HT-29 (cell line): Measurements from ENCODE around the gene CNTN4. TPM values are rescaled to one million over a fixed set of nuclear protein-coding genes. Genes with fewer than 3 reads are reported as not detected.

ENCODE experiments used
- DNase-seq: peaks from one replicate; pipeline ENCODE4 v3.0.0-alpha.2; 2015; ENCODE audit warnings: low spot score
- total RNA-seq: library from RNA; depleted of rRNA; stranded (reverse); fragments of >200 nt; shearing (Covaris generic); gene quantifications from 2 replicates; pipeline ENCODE4 v1.2.3, GENCODE V29; 2014

CNTN4 gene
- total RNA-seq, 1 experiment from 2014 or later, result not detected

DNA sequence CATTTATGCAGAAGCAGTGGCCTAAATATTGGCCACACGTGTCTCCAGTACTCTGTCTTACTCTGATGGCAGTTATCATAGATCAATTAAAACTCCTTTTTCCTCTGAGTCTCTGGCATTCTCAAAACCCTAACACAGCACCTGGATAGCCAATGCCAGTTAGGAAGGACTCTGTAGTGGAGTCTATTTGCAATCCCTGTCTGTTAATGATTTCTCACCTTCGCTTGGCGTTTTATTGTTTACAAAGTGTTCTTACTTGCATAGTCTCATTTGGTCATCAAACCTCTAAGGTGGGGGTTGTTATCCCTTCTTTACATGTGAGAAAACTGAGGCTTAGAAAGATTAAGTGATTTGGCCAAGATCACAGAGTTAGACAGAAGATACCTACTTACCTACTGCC is 752.7 kb downstream of the CNTN4 start:
- DNase-seq, result no peak

DNA sequence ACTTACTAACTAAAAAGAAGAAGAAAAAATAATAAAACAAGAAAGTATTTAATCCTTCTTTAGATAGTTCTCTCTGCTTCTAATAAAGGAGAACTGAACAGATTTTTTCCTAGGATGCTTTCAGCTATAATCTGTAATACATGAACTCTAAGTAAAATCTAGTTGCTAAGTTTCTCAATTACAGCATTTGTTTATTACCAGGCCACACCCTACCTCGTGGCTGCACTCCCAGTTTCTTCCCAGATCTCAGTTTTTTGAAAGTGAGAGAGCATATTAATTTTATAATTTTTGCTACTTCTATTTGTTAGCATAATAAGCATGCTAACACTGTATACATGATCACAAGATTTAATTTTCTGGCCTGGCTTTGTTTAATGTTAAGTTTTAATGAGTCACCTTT is 753.2 kb downstream of the CNTN4 start:
- DNase-seq, result no peak

GRCh38 chr3:2853651-2854050 is 755.0 kb downstream of the CNTN4 start:
- DNase-seq, result no peak

DNA sequence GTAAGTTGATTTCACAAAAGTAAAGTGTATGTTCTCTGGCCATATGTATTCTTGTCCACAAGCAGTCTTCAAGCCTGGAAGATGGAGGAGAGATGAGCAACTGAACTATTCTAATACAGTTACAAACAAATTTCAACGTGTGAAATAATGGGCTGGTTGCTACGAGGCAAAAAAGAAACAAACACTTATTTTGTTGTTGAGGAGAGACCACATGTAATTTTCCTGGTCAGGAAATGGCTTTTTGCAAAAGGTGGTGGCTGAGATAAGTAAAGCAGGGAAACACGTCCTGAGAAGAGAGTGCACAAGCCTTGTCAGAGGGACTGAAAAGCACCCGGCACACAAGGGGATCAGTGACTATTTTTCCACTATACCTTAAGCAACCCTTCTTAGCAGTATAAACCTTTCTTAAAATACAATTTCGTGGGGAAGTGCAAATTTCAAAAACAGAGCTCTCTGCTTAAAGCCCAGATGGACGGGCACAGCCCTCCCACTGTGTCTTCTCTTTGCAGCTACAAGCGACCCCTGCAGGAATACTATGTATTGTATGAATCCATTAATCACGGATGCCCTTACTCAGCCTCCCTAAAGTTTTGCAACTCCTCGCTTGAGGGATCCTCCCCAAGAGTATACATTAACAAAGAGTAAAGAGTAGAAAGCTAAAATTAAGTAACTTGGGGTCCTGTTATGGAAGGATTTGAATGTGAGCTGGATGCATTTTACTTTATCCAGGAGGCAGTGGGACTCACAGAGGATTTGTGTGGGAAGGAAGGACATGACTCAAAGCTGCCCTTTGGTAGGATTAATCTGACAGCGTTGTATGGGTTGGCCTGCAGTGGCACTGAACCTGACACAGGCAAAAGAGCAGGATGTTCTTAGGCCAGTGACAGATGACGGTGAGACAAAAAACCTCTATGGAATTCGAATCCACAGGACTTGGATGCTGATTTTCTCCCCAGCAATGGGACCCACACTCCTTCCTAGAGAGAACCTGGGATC is 757.8 kb downstream of the CNTN4 start:
- DNase-seq, result no peak

DNA sequence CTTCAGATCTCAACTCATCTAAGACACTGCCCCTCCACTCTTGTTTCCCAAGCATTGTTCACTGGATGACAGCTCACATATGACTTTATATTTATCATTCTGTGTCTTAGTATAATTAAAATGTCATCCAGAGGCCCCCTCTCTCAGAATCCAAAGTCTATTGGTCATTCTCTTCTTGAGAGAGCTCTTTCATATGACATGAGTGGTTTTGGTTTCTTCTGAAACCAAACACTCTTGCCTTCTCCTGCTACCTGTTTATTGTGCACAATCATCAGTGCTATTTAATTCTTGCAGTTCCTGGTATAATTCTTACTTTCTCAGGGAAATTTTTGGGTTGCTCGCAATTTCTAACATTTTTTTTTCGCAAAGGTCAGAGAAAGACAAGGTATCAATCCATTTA is 762.0 kb downstream of the CNTN4 start:
- DNase-seq, result no peak

DNA sequence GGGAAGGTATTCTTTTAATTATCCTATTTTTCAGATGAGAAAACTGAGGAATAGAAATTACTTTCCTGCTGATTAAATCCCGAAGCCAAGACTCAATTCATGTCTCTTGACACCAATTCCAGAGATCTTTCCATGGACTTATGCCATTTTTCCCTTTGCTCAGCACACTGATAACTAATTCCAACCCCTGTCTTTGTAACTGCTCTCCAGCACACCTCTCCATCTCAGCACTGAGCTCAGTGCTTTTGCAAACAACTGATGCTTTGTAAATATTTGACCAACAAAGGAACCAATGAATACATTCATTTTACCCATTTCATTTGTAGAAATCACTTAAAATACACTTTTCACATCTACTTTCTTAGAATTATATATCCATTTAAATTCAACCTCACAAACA is 762.5 kb downstream of the CNTN4 start:
- DNase-seq, result no peak

- DNase-seq, result no peak
Observed at GRCh38 chr3:2861920-2862319, 763.3 kb downstream of the CNTN4 start.

DNA sequence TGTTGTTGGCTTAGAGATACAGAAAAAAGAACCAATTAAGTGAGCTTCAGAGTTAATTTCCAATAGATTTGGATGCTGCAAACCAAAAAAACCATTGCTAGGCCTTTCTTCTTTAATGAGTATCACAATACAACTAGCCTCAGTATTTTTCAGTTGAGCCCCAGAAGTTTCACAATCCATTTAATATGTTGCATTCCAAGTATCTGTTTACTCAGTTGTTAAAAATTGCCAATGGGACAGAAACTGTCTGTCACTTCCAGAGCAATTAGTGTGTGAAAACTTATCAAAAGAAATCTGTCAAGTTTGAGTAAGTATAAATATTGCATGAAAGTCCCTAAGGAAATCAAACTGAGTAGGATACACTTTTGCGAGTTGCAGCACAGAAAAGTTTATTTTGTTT is 763.7 kb downstream of the CNTN4 start:
- DNase-seq, result no peak

GRCh38 chr3:2863127-2863526 is 764.5 kb downstream of the CNTN4 start:
- no peak for DNase-seq

- no peak for DNase-seq
Observed at GRCh38 chr3:2869905-2870304, 771.2 kb downstream of the CNTN4 start.

- no peak for DNase-seq
Observed at GRCh38 chr3:2870724-2871333, 772.2 kb downstream of the CNTN4 start.

DNA sequence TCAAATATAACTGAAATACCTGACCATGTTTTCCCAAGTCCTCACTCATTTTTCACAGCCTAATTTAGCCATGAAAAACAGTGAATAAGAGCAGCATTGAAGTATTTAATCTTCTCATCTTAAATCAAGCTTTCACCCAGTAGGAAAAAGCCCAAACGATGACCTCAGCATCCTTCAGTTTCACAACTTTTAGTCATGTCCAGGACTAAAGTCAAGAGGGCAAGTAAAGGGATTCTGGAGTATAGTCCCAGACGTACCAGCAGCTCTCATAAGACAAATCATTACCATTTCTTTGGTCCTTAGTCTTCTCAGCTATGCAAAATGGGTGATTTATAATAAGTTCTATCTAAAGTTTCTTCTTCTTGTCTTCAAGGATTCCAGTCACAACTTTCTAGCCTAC is 774.2 kb downstream of the CNTN4 start:
- no peak for DNase-seq

DNA sequence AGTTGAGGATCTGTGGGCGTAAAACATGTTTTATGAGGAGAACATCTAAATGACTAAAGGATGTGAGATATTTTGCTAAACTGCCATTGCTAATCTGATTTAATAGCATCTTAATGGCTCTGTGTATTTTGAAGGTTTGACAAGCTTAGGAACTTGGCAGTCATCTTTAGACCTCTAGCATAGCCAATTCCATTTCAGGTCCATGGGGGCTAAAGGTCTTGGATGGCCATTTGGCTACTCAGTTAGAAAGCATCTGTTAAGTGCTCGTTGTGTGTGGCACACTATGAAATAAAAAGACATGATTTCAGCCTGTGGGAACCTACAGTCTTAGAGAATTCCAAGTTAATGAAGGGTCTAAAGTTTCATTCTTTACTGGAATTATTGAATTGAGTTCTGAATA is 775.3 kb downstream of the CNTN4 start:
- no peak for DNase-seq

GRCh38 chr3:2875699-2876098 is 777.0 kb downstream of the CNTN4 start:
- DNase-seq, result no peak

DNA sequence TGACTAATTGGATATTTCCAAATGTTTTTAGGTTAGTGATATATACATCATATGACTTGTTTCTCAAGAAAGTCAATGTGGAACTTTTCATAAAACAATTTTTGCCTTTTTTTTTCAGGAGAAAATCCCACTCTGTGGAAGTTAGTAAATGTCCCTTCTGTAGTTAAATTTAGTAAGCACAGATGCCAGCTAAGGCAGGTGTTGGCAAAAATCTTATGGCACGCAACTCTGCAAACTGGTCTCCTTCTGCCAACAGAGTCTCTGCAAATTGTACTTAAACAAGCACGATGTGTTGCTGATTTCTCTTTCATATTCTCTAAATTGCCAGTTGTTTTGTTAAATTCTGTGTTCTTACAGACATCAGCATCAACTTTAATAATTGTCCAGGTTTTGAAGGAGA is 777.7 kb downstream of the CNTN4 start:
- DNase-seq, result no peak

DNA sequence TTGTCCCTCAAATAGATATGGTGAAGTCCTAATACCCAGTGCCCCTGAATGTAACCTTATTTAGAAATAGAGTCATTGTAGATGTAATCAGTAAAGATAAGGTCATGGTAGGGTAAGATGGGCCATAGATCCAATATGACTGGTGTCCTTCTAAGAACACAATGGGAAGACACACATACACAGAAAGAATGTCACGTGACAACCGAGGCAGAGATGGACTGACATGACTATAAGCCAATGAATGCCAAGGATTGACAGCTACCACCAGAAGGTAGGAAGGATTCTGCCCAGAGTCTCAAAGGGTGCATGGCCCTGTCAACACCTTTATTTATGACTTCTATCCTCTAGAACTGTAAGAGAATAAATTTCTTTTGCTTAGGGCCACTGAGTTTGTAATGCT is 780.4 kb downstream of the CNTN4 start:
- no peak for DNase-seq

GRCh38 chr3:2879587-2879986 is 780.9 kb downstream of the CNTN4 start:
- no peak for DNase-seq

- no peak for DNase-seq
Observed at GRCh38 chr3:2880218-2880756, 781.6 kb downstream of the CNTN4 start.

DNA sequence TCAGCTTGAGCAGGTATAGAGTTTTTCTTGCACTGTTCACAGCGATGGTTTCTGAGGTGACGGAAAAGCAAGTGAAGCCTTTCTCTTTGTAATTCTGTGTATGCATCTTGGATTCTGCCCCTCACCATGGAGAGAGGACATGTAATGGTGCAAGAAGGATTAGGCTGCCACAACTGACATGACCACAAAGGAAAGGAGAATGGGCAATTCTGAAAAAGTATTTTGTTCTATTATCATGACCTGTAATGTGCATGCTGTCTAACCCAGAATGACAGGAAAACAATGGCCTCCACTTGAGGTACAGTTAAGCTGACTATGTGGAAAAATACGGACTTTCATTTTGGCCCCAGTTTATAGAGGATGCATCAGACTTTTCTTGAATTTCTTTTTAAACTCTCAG is 784.6 kb downstream of the CNTN4 start:
- no peak for DNase-seq

GRCh38 chr3:2888592-2888991 is 789.9 kb downstream of the CNTN4 start:
- no peak for DNase-seq

- DNase-seq, result no peak
Observed at GRCh38 chr3:2889736-2890135, 791.1 kb downstream of the CNTN4 start.

GRCh38 chr3:2896308-2896939 is 797.8 kb downstream of the CNTN4 start:
- DNase-seq, result no peak
